Activated CD8-positive, alpha-beta memory T cell treated with anti-CD3 and anti-CD28 coated beads, Interleukin-2, amount 10 ng/mL, durations not matched to agents 7 days and 5 days (primary cell): ENCODE data around the gene CDT1. TPM values are rescaled to one million over a fixed set of nuclear protein-coding genes. Genes with fewer than 3 reads are reported as not detected.

Experiments used
- total RNA-seq, 2 experiments: library from RNA; stranded (reverse); gene quantifications; one replicate each; pipeline ENCODE4 v1.2.3, GENCODE V29; 2021

Gene CDT1
- total RNA-seq, 2 experiments from 2014 or later = 124 to 191 TPM

Other genes with a start within 250 kb of the CDT1 start
- gene ZC3H18, start 233.4 kb upstream of the CDT1 start, total RNA-seq = 10 to 100 TPM; 88.1 to 93.9 TPM
- gene IL17C, start 165.2 kb upstream of the CDT1 start, total RNA-seq = under 1 TPM in 1 of 2 experiments, not detected in 1; 0.29 TPM
- gene CYBA, start 152.7 kb upstream of the CDT1 start, total RNA-seq = 100 to 1,000 TPM; 461 to 494 TPM
- 100 to 1,000 TPM; 112 to 134 TPM for gene MVD, start 140.7 kb upstream of the CDT1 start, total RNA-seq
- gene SNAI3, start 117.3 kb upstream of the CDT1 start, total RNA-seq = 10 to 100 TPM in 1 of 2 experiments, 1 to 10 TPM in 1; 5.6 to 14.1 TPM
- gene RNF166, start 97.4 kb upstream of the CDT1 start, total RNA-seq = 100 to 1,000 TPM; 124 to 174 TPM
- 10 to 100 TPM; 31.1 to 40.0 TPM for gene CTU2, start 97.3 kb upstream of the CDT1 start, total RNA-seq
- gene PIEZO1, start 18.6 kb upstream of the CDT1 start, total RNA-seq = 100 to 1,000 TPM; 269 to 347 TPM
- gene APRT, start 8.1 kb downstream of the CDT1 start, total RNA-seq = 100 to 1,000 TPM; 127 to 148 TPM
- gene GALNS, start 53.2 kb downstream of the CDT1 start, total RNA-seq = 10 to 100 TPM; 30.8 to 38.8 TPM
- gene TRAPPC2L, start 53.3 kb downstream of the CDT1 start, total RNA-seq = 10 to 100 TPM; 49.2 to 51.3 TPM
- gene PABPN1L, start 62.9 kb downstream of the CDT1 start, total RNA-seq = not detected
- gene CBFA2T3, start 173.4 kb downstream of the CDT1 start, total RNA-seq = under 1 TPM in 1 of 2 experiments, not detected in 1; 0.21 TPM